Measurements from ENCODE around the gene GPR15LG.

The GPR15LG gene

GRCh38 chr10:84193846-84194423, 20.3 kb downstream of the GPR15LG start:
- no peak for DNase-seq (ENCODE audit: low read depth)

GRCh38 chr10:84194424-84195043, 20.9 kb downstream of the GPR15LG start, which contains the start of gene CDHR1:
CDHR1 (plus strand) TSS chr10:84194537; CDS start chr10:84194761, 224 bp downstream.
- DNase-seq (ENCODE audit: low read depth) = peak; percentile 48

GRCh38 chr10:84195044-84195830, 21.6 kb downstream of the GPR15LG start:
- no peak for DNase-seq (ENCODE audit: low read depth)

- no peak for DNase-seq (ENCODE audit: low read depth)
Measured at GRCh38 chr10:84196083-84196482, 22.5 kb downstream of the GPR15LG start.

GRCh38 chr10:84196941-84197340, 23.3 kb downstream of the GPR15LG start:
- DNase-seq (ENCODE audit: low read depth) = no peak

GRCh38 chr10:84197643-84198042, 24.0 kb downstream of the GPR15LG start:
- DNase-seq (ENCODE audit: low read depth) = no peak

GRCh38 chr10:84198206-84198915, 24.8 kb downstream of the GPR15LG start:
- no peak for DNase-seq (ENCODE audit: low read depth)

- no peak for DNase-seq (ENCODE audit: low read depth)
Measured at GRCh38 chr10:84200537-84201243, 27.1 kb downstream of the GPR15LG start.

GRCh38 chr10:84201244-84201606, 27.6 kb downstream of the GPR15LG start:
- DNase-seq (ENCODE audit: low read depth) = no peak

GRCh38 chr10:84201682-84202081, 28.1 kb downstream of the GPR15LG start:
- no peak for DNase-seq (ENCODE audit: low read depth)

- no peak for DNase-seq (ENCODE audit: low read depth)
Measured at GRCh38 chr10:84202349-84202748, 28.7 kb downstream of the GPR15LG start.

- DNase-seq (ENCODE audit: low read depth) = no peak
Measured at GRCh38 chr10:84204122-84204521, 30.5 kb downstream of the GPR15LG start.

- no peak for DNase-seq (ENCODE audit: low read depth)
Measured at GRCh38 chr10:84204610-84205009, 31.0 kb downstream of the GPR15LG start.

- DNase-seq (ENCODE audit: low read depth) = peak; percentile 37
Measured at GRCh38 chr10:84205049-84205852, 31.6 kb downstream of the GPR15LG start.

- DNase-seq (ENCODE audit: low read depth) = no peak
Measured at GRCh38 chr10:84205853-84206525, 32.4 kb downstream of the GPR15LG start.

- DNase-seq (ENCODE audit: low read depth) = no peak
Measured at GRCh38 chr10:84208023-84208422, 34.4 kb downstream of the GPR15LG start.

GRCh38 chr10:84211566-84211965, 38.0 kb downstream of the GPR15LG start:
- DNase-seq (ENCODE audit: low read depth) = no peak

- DNase-seq (ENCODE audit: low read depth) = no peak
Measured at GRCh38 chr10:84212014-84212413, 38.4 kb downstream of the GPR15LG start.

- DNase-seq (ENCODE audit: low read depth) = no peak
Measured at GRCh38 chr10:84213076-84213475, 39.5 kb downstream of the GPR15LG start.

- DNase-seq (ENCODE audit: low read depth) = no peak
Measured at GRCh38 chr10:84214046-84214572, 40.5 kb downstream of the GPR15LG start.
